LNCAP (cell line): ENCODE measurements around the gene TCF25.

Experiments used
- TF ChIP-seq, protein P1 (sequence below): fragments of 450-650 bp; IDR thresholded peaks from 2 replicates; pipeline ENCODE4 v1.5.1; 2017; ENCODE audit warnings: mild to moderate bottlenecking

TCF25 gene

DNA sequence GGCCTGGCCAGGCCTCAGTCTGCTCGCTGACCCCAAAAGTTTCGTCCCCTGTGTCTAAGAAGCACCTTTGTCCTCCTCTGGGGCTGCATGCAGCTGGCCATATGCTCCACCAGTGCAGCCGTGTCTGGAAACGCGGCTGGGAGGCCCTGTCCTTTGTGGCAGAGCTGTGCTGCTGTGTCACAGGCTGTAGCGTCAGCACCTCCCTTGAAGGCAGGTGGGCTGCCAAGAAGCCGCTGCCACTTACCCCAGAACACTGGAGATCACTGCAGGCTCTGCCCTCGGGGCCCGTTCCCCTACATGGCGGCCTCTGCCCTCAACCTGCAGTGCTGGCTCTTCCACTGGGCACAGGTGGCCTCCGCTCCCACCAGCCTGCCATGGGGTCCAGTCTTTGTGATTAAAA, 29.6 kb downstream of the TCF25 start:
- TF ChIP-seq, protein P1, sequence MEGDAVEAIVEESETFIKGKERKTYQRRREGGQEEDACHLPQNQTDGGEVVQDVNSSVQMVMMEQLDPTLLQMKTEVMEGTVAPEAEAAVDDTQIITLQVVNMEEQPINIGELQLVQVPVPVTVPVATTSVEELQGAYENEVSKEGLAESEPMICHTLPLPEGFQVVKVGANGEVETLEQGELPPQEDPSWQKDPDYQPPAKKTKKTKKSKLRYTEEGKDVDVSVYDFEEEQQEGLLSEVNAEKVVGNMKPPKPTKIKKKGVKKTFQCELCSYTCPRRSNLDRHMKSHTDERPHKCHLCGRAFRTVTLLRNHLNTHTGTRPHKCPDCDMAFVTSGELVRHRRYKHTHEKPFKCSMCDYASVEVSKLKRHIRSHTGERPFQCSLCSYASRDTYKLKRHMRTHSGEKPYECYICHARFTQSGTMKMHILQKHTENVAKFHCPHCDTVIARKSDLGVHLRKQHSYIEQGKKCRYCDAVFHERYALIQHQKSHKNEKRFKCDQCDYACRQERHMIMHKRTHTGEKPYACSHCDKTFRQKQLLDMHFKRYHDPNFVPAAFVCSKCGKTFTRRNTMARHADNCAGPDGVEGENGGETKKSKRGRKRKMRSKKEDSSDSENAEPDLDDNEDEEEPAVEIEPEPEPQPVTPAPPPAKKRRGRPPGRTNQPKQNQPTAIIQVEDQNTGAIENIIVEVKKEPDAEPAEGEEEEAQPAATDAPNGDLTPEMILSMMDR = no peak

DNA sequence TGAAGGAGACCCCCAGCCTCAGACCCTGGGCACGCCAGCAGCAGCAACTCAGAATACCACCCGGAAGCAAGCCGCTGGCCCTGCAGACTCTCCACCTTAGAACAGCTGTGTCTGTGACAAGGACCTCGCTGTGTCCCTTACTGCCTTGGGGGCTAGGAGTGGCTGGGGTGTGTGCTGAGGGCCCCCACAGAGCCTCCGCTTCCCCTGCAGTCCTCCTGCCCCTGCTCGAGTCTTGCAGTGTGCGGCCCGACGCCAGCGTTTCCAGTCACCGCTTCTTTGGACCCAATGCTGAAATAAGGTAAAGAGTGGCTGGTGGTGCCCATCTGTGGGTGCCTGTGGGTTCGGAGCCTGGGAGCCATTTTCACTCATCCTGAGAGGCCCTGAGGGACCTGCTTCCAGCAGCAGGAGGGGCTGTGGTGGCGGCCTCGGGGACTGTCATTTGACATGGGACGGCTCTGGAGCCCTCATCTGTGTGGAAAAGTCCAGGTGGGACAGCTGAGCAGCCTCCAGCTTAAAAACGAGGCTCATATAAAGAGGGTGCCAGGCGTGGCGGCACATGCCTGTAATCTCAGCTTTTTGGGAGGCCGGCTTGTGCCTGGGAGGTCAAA, 30.6 kb downstream of the TCF25 start:
- TF ChIP-seq, protein P1 = no peak

- TF ChIP-seq, protein P1 = no peak
These were observed 31.5 kb downstream of the TCF25 start for GRCh38 chr16:89904606-89905510.

DNA sequence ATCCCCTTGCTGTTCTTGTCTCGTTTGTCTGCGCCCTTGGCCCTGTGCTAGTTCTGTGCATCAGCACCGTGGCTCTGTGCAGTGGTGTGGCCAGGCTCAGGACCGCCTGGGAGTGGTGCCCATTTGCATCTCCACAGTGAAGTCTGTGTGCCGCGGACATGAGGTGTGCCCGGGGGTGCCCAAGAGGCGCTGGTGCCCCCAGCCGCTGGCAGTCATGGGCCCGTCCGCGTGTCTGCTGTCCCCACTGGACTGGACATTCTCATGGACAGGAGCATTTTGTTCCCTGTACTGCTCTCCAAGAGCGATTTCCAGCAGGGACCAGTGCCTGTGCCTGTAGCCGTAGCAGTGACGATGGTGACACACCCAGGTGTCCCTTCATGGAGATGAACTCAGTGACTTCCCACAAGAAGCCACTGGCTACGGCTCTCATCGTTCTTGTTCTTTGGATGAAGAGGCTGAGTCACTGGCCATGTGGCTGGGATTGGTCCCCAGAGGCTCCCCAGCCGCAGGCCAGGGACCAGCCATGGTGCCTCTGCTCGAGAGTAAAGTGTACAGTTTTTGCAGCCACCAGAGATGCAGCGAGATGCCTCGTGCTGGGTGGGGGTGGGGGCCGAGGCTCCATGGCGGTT, 32.2 kb downstream of the TCF25 start:
- TF ChIP-seq, protein P1 = no peak

GRCh38 chr16:89906140-89907025, 33.0 kb downstream of the TCF25 start:
- TF ChIP-seq, protein P1 = no peak

GRCh38 chr16:89907055-89907814, 33.8 kb downstream of the TCF25 start:
- TF ChIP-seq, protein P1 = no peak
